ENCODE results near the gene ASCC1.

Gene ASCC1

DNA sequence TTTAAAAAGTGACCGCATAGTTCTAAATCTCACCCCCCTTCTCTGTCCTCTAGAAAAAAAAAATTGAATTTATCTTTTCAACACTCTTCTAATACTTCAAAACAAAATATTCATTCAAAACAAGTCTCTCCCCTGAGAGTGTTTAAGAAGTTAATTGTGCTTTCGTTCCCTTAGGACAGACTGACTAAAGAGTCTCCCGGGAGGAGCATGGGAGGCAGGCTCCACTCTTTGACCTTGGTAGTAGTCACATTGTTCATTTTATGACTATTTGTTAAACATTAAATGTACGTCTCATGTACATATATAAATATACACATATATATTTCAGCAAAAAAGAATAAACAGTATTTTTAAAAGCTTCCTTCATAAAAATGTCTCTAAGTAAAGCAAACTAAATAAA, 92.5 kb downstream of the ASCC1 start:
- no peak for DNase-seq

DNA sequence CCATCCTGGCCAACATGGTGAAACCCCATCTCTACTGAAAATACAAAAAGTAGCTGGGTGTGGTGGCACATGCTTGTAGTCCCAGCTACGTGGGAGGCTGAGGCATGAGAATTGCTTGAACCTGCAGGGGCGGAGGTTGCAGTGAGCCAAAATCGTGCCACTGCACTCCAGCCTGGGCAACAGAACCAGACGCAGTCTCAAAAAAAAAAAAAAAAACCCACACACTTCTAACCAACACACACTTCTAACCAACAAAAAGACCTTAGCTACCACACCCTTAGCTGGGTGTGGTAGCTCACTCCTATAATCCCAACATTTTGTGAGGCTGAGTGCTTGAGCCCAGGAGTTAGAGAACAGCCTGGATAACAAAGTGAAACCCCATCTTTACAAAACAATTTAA, 93.9 kb downstream of the ASCC1 start:
- DNase-seq, result peak in 1 of 5 experiments; percentile 44

DNA sequence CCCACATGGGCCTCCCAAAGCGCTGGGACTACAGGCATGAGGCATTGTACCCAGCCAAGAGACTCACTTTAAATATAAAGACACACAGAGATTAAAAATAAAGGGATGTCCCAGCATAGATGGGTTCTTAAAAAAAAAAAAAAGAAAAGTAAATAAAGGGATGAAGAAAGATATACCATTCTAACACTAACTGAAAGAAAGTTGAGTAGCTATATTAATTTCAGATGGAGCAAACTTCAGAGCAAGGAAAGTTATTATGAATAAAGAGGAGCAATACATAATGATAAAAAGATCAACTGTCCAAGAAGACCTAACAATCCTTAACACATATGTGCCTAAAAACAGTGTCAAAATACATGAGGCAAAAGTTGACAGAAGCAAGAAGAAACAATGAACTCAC, 94.7 kb downstream of the ASCC1 start:
- DNase-seq, result no peak

DNA sequence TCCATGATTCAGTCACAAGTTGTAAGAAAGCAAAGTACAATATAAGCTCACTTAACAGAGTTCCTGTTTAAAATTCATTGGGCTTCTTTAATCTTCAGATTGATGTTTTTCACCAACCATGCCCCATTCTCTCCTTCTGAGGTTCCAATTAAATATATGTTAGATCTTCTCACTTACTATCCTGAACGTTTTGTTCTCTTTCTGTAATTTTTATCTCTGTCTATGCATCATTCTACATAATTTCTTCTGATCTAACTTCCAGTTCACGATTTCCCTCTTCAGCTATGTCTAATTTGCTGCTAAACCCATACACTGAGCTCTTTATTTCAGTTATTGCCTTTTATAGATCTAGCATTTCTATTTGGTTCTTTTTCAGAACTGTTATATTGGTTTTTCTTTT, 99.7 kb downstream of the ASCC1 start:
- DNase-seq, result no peak

DNA sequence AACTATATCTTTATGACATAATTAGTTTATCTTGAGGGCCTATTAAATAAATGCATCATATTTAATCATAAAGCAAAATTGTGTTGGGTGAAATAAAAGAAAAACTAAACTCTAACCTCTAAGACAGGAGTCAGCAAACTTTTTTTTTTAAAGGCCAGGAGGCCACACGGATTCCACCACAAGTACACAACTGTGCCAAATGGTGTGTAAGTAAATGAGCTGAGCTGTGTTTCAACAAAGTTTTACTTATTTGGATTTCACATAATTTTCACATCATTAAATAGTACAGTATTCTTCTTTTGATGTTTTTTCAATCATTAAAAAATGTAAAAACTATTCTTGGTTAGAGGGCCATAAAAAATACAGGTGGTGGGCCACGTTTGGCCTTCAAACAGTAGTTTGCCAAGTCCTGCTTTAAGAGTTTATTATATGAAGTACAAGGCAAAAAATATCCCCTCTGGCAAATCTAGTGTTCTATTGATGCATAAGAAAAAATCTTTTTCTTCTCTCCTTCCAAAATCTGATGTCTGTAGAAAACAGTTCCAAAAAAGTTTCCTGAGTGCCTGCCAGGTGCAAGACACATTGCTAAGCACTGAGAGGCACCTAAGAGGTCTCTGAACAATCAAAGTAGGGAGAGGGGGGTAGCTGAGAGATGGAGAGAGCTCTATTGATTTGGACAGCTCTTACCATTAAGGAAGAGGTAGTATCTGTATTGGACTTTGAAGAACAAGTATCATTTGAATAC, 101.2 kb downstream of the ASCC1 start:
- no peak for DNase-seq

DNA sequence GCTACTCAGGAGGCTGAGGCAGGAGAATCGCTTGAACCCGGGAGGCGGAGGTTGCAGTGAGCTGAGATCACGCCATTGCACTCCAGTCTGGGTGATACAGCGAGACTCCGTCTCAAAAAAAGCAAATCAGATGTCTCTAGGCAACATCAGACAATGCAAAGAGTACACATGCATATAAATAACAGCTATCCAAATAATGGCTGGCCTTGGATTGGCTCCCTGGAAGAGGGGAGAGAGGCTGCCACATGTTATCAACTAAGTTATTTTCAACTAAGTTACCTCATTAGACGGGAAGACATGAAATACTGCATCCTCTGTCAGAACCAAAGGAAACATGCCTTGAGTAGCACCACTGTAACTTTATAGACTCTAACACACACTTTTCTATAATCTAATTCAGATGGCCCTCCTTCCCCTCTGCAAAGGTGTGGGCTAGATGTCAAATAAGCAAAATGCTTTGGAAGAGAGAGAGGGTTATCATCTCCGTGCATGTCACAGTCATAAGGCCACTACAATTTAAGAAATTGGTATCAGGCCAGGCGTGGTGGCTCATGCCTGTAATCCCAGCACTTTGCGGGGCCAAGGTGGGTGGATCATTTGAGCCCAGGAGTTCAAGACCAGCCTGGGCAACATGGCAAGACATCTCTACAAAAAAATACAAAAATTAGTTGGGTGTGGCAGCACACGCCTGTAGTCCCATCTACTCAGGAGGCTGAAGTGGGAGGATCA, 105.2 kb downstream of the ASCC1 start:
- DNase-seq, result no peak

DNA sequence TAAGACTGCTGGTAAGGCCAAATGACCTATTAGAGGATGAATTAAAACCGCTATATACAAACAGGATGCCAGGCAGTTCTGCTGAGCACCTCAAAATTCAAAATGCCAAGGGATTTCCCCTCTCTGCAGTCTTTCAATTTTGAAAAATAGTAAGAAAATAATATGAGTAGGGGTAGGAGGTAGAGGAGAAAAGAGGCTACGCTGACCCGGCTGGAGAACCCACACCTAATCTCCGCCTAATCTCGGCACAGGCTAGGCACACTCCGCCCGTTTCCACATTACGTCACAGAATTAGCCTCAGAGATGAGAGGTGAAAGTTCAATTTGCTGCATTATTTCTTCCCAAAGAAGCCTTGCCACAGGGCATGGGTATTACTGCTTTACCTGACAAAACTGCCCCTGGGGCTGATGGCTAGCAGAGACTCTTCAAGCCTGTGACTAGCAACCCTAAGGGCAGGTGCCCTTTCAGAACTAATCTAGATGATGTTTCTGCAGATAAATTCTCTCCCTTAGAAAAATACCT, 106.4 kb downstream of the ASCC1 start:
- DNase-seq, result peak in 1 of 5 experiments; percentile 53

DNA sequence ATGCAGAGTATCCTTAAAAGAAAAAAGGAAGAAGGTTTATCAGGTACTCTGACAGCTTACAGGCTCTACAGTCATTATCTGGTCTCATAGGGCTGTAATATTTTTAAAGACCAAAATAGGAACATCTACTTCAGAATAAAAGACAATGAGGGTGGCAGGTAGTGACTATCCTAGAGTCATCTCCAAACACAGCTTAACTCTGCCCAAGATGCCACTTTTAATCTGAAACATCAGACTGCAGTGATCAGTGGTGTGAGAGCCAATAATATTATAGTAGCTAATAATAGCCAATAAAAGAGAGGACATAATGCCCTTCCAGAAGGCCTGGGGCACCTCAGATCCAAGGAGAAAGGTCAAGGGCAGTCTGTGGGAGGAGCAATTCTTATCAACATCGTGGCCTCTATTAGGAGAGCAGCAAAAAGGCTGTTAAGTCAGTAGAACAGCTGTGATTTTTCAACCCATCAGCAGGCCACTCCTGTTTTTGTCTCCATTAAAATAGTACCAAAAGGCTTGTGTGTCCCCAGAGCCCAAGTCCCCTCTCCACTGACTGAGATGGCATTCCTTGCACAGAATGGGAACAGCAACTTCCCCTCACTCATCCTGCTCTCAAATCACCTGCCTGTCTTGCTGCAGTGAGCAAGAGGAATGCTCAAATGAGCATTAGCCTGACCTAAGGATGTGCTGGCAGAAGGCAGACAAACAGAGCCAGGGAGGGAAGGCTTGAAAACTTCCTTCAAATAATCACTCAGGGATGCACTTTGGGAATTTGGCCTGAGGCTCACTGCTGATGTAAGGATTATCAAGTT, 107.0 kb downstream of the ASCC1 start:
- peak in 1 of 5 experiments; percentile 30 for DNase-seq

DNA sequence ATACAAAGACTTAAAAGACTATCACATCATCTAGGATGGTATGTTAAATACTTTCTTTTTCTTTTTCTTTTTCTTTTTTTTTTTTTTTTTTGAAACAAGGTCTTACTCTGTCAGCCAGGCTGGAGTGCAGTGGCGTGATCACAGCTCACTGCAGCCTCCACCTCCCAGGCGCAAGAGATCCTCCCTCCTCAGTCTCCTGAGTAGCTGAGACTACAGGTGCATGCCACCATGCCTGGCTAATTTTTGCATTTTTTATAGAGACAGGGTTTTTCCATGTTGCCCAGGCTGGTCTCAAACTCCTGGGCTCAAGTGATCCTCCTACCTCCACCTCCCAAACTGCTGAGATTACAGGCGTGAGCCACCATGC, 108.1 kb downstream of the ASCC1 start:
- DNase-seq, result peak in 1 of 5 experiments; percentile 29

DNA sequence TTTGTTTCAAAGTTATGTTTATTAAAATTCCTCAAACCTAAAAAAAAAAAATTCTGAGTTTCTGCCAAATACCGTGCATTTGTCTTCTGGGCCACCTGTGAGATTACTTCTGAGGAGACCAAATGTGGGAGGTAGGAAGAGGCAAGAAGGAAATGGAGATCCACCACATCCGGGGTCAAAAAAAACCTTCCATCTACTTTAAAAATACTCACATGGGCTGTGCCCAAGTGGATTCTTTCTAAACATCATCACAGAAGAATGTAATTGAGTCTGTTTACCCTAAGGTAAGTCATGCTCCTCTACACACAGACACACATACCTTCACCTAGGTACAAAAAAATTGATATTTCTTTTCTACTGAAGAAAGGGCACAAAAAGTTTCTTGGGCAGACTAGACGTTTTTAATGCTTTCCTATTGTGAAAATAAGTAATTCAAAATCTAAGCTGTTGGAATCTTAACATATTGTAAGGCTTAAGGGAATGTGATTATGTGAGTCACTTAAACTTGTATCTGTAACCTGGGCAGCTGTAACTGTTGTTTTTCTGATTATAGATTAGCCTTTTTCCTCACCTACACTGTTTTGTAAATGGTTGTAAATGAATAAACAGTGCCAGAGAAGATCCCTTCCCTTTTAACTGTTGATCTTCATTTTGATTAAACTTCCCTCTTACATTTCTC, 108.6 kb downstream of the ASCC1 start:
- peak in 2 of 5 experiments; percentile 58 to 77 for DNase-seq

DNA sequence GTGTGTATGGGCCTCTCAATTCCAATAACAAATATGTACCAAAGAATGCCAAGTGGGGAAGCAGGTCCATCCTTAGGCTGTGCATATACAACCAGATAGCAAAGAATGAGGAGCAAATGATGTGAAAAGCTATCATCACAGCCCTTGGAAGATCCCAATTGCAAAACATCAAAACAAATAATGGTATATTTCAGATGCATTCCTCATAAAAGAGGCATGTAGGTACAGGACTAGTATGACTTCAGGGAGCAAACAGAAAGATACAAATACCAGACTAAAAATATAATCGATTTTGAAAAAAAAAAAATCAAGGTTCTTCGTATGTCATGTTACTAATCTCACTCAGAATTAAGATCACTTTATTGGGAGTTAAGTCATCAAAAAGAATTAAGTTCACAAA, 109.2 kb downstream of the ASCC1 start:
- no peak for DNase-seq

DNA sequence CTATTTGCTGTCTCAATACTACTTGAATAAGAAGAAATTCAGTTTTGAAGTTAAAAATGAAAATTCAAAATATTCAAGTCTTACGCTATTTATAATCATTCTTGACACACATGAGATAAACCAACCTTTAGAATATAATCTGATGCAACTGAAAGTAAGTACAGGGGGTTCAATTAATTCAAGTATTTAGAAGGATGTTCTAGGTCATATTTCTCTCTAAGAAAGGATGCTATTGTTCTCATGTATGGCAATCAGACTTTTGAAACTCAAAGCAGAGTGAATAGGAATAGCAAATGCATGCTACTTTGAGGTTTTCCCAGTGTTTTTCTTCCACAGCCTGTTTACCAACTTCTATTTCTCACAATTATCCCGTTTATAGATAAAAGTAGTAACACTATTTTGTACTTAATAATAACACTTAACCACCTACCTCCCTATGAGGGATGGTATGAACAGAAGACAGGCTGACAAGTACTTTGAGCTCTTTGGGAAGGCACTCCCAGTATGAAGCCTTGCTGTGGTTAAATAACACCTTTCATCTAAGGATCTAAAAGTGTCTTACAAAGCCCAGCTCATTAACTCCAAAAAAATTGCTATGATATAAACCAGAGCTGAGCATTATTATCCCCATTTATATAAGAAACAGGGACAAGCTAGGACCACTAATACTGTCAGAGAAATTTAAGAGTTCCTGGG, 109.8 kb downstream of the ASCC1 start:
- DNase-seq, result no peak

DNA sequence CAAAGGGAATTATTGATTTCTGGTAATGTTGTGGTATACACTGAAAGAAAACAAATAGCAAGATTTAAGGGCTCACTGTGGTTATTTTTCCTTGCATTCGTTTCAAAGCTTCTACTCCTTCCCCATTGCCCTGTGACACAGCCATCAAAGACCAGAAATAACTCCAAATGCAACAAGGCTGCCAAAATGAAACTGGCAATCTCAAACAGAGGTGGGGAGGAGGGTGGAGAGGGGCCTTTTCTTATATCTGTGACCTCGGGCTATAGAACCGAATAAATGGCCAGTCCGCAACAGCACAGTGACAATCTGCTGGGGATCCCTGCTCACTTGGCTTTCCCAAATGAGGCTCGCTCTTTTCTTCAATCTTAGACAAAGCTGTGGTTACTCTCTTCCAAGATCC, 110.4 kb downstream of the ASCC1 start:
- no peak for DNase-seq

DNA sequence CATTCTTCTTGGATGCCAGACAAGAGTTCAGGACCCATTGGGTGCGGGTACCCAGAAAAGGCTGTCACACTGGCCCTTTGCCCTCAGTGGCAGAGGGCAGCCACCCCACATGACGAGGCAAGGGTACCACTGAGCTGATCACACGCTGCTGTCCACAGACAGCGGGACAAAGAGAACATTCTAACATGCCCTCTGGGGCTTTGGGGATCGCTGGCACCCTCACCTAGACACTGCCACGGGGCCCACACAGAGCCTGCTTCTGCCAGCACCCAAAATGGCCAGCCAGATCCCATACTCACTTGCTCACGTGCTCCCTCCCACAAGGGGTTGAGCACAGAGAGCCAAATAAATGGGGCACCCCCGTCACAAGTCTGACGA, 111.0 kb downstream of the ASCC1 start:
- DNase-seq, result no peak

DNA sequence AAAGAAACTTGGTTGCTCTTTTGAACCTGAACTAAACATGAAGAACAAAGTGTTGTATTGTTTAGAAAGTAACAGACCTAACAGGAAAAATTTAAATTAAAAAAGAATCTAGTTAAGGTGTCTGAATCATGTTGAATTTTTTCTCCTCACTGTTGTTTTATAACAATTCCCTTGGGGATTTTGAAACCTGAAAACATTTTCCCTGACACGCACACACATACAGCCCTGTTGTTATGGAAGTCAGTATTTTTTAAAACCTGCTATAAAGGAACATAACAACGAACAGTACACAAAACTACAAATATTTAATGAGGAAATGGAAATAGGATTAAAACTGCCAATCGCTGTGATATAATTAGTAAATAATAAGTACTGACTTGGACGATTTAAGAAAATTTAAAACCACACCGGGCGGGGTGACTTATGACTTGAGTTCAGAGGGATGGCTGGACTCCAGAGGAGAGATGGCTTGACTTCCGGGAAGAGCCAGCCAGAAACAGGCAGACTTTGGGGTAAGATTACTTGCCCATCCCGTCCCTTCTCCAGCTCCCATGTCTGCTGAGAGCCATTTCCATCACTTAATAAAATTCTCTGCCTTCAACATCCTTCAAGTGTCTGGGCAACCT, 111.5 kb downstream of the ASCC1 start:
- DNase-seq, result no peak

DNA sequence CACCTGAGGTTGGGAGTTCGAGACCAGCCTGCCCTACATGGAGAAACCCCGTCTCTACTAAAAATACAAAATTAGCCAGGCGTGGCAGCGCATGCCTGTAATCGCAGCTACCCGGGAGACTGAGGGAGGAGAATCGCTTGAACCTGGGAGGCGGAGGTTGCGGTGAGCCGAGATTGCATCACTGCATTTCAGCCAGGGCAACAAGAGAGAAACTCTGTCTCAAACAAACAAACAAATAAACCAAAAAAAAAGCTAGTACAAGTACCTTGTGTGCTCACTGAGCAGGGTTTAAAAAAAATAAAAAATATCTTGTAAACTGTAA, 116.5 kb downstream of the ASCC1 start:
- no peak for DNase-seq

DNA sequence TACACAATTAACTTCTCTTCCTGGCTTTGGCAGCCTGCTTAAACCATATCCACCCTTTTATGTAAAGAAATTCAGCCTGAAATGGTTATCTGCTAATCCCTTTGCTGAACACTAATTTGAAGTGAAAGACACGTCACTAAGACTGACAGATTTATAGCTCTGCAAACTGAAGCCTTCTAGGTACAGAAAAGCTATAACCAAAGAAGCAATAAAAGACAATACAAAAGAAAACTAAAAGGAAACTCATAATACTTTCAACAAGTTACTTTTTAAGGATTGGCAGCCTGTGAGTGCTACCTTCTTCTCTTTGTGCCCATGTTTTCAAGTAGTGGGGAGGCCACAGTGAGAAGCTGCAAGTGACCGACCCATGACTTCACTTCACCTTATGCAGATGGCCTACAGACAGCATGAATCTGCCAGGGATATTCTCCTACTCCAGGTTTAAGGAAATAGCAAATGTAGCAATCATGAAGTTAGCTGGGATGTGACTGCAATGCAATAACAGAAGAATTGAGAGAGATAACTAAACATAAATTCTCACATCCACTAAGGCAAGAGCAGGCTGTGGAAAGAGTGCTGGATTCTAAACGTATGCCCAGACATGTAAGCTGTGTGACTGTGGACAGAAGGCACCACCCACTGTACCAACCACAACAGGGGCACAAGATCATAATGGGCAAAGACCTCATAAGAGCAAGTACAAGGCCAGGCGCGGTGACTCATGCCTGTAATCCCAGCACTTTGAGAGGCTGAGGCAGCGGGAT, 117.1 kb downstream of the ASCC1 start:
- no peak for DNase-seq

DNA sequence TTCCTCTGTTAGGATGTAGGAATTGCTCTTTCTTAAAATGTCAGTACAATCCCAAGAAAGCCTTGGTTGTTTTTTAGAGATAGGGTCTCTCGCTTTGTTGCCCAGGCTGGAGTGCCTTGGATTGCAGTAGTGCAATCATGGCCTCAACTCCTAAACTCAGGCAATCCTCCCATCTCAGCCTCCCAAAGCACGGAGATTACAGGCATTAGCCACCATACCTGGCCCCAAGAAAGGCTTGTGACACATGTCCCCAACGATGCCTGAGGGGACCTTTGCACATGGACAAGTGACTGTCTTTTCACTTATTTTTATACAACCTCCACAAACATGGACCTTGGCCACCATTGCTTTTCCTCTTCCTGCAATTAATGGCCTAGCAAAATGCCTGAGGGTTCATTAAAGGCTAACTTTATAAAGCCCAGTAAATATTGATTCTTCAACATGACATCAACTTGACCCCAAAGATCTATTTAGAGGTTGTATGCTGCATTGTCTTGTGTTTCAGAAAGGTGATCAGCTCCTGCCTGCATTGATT, 117.7 kb downstream of the ASCC1 start:
- DNase-seq, result no peak

DNA sequence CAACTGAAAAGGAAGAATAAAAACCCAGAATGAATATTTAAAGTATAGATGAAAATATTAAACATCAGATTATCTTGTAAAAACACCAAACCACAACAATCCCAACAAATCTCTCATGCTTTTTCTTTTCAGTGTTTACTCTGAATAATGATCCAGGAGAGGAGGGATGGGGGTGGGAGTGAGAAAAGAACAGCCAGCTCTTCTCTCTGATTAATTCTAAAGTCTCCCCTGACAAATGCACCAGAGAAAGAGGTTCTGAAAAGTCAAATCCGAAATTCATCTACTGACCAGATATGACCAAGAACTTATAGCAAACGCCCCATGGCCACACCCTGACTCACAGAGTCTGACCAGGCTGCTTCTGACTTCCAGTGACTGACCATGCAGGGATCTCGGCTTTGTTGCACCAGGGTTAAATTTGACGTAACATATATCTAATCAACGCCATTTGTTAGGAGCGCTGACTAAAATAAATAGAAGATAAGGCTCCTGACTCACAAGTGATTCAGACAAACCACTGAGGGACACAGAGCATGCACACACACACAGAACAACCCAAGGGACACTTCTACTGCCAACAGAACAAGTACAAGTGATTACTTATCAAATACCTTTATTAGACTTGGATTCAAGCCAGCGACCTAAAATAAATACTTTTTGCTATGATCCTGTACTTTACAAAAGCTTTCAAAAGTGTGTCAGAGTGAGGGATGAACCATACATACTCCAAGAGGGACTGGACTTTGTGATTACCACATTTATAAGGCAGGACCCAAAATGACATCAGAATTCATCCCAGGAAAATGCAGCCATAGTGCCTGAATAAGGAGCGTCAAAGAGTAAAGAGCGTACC, 118.4 kb downstream of the ASCC1 start:
- DNase-seq, result no peak
